Measurements from ENCODE around the gene UQCC3. TPM values are rescaled to one million over a fixed set of nuclear protein-coding genes. Genes with fewer than 3 reads are reported as not detected.

UQCC3 gene
- total RNA-seq, 1 experiment from 2014 or later = 23.9 TPM

- ChIA-PET CTCF (interaction anchor here (0.9 kb wide), 1 partner anchor 16 kb away, joined by 3 read pairs; the partner anchor contains the start of gene UQCC3), POLR2A (no interaction called here)
- peaks cover 1% of the 10 kb centered on the region for H3K36me3 ChIP-seq (ENCODE audit: control insufficient read depth, insufficient read depth, low read length)
- Mint-ChIP-seq H3K36me3 (ENCODE audit: insufficient read depth, unreplicated experiment) (peaks cover 14% of the 10 kb centered on the region), H3K4me3 (ENCODE audit: unreplicated experiment) (no peak overlapping the region), H3K4me1 (ENCODE audit: low read depth, unreplicated experiment) (no peaks in the 10 kb centered on the region), H3K9me3 (ENCODE audit: unreplicated experiment) (no peaks in the 10 kb centered on the region), H3K27me3 (ENCODE audit: insufficient read depth, unreplicated experiment) (no peaks in the 10 kb centered on the region), H3K27ac (ENCODE audit: unreplicated experiment) (no peak overlapping the region)
- no TSS peak for BruUV-seq (replicated peaks)
- intact Hi-C loops (cut with micrococcal nuclease; ENCODE audit: unreplicated experiment) = no loop called here
- no peaks in the 10 kb centered on the region for H3K9me3 ChIP-seq
- no peak for DNase-seq
- no peak overlapping the region for H3K4me3 ChIP-seq (ENCODE audit: low read depth, low read length)
- no peaks in the 10 kb centered on the region for H3K27me3 ChIP-seq (replicated peaks; ENCODE audit: control insufficient read depth, insufficient read depth, low read length)
- no peaks in the 10 kb centered on the region for H3K4me1 ChIP-seq
- no peak for TF ChIP-seq CTCF (IDR thresholded peaks at IDR 0.05; ENCODE audit: insufficient read depth in 1 of 2, low read depth in 1 of 2, low read length in 1 of 2, severe bottlenecking in 1 of 2, unreplicated experiment in 1 of 2)
Measured at GRCh38 chr11:62687508-62688396, 16.3 kb downstream of the UQCC3 start.

GRCh38 chr11:62688491-62688890 lies 17.0 kb downstream of the UQCC3 start:
- ChIA-PET POLR2A (no interaction called here), CTCF (interaction anchor here (0.6 kb wide), 1 partner anchor 92 kb away, joined by 4 read pairs; no protein-coding TSS in a partner anchor)
- BruUV-seq (replicated peaks) = no TSS peak

More at GRCh38 chr11:62688491-62688890, 17.0 kb downstream of the UQCC3 start:
- Mint-ChIP-seq H3K27ac (ENCODE audit: unreplicated experiment) (no peak overlapping the region), H3K9me3 (ENCODE audit: unreplicated experiment) (no peaks in the 10 kb centered on the region), H3K4me3 (ENCODE audit: unreplicated experiment) (no peak overlapping the region), H3K27me3 (ENCODE audit: insufficient read depth, unreplicated experiment) (no peaks in the 10 kb centered on the region), H3K4me1 (ENCODE audit: low read depth, unreplicated experiment) (no peaks in the 10 kb centered on the region), H3K36me3 (ENCODE audit: insufficient read depth, unreplicated experiment) (peaks cover 17% of the 10 kb centered on the region)
- Histone ChIP-seq H3K9me3 (no peaks in the 10 kb centered on the region), H3K4me1 (no peaks in the 10 kb centered on the region), H3K27me3 (replicated peaks; ENCODE audit: control insufficient read depth, insufficient read depth, low read length) (no peaks in the 10 kb centered on the region), H3K36me3 (ENCODE audit: control insufficient read depth, insufficient read depth, low read length) (peaks cover 2% of the 10 kb centered on the region), H3K4me3 (ENCODE audit: low read depth, low read length) (no peak overlapping the region)
- DNase-seq = no peak
- no peak for TF ChIP-seq CTCF (IDR thresholded peaks at IDR 0.05; ENCODE audit: insufficient read depth in 1 of 2, low read depth in 1 of 2, low read length in 1 of 2, severe bottlenecking in 1 of 2, unreplicated experiment in 1 of 2)
- intact Hi-C loops (cut with micrococcal nuclease; ENCODE audit: unreplicated experiment) = no loop called here
